Progenitor cell of endocrine pancreas (in vitro differentiated cells): ENCODE data around the gene CYB5R4. TPM values are rescaled to one million over a fixed set of nuclear protein-coding genes. Genes with fewer than 3 reads are reported as not detected.
"Not testable (repeated sequence)": the region's sequence is repeated elsewhere in the genome, so short reads cannot be mapped to it uniquely, and the experiment has no call there.

Source experiments
- DNase-seq: peaks from one replicate; pipeline ENCODE4 v3.0.0; 2021; ENCODE audit warnings: low spot score; ENCODE audit not compliant: unreplicated experiment
- H3K27ac Mint-ChIP-seq: 2 replicates; pipeline ENCODE4 v1.8.0; 2021; ENCODE audit warnings: mild to moderate bottlenecking, moderate library complexity, mixed read lengths
- H3K27me3 Mint-ChIP-seq: 2 replicates; pipeline ENCODE4 v1.8.0; 2021; ENCODE audit warnings: mixed read lengths
- H3K36me3 Mint-ChIP-seq: 2 replicates; pipeline ENCODE4 v1.8.0; 2022; ENCODE audit warnings: mixed read lengths; ENCODE audit not compliant: insufficient read depth
- H3K4me1 Mint-ChIP-seq: 2 replicates; pipeline ENCODE4 v1.8.0; 2021; ENCODE audit warnings: low read depth, mixed read lengths
- H3K4me3 Mint-ChIP-seq: 2 replicates; pipeline ENCODE4 v1.8.0; 2021; ENCODE audit warnings: low read depth, mild to moderate bottlenecking, moderate library complexity, mixed read lengths
- H3K9me3 Mint-ChIP-seq: 2 replicates; pipeline ENCODE4 v1.8.0; 2021; ENCODE audit warnings: low read depth, mixed read lengths
- CTCF ChIP-seq: fragments of 200-600 bp; sonication (generic); IDR thresholded peaks from one replicate; pipeline ENCODE4 v1.5.0; 2021; ENCODE audit warnings: antibody characterized with exemption, mild to moderate bottlenecking; ENCODE audit not compliant: unreplicated experiment
- total RNA-seq: library from RNA; stranded (reverse); gene quantifications from 2 replicates; pipeline ENCODE4 v1.2.1, GENCODE V29; 2021

Gene CYB5R4
- total RNA-seq, 1 donor from 2014 or later: 17.8 TPM

GRCh38 chr6:83901624-83902023 lies 42.1 kb downstream of the CYB5R4 start:
- Mint-ChIP-seq H3K36me3 (peaks cover 13% of the 10 kb centered on the region), H3K9me3 (peaks cover 33% of the 10 kb centered on the region), H3K27ac (no peak overlapping the region), H3K4me3 (no peak overlapping the region), H3K27me3 (no peaks in the 10 kb centered on the region), H3K4me1 (no peaks in the 10 kb centered on the region)
- no peak for DNase-seq
- TF ChIP-seq CTCF: no peak

- Mint-ChIP-seq H3K9me3 (peaks cover 36% of the 10 kb centered on the region), H3K27ac (no peak overlapping the region), H3K4me3 (no peak overlapping the region), H3K36me3 (peaks cover 9% of the 10 kb centered on the region), H3K27me3 (no peaks in the 10 kb centered on the region), H3K4me1 (no peaks in the 10 kb centered on the region)
- TF ChIP-seq CTCF: no peak
- DNase-seq: no peak
Observed at GRCh38 chr6:83904395-83904794, 44.9 kb downstream of the CYB5R4 start.

- Mint-ChIP-seq H3K9me3 (peaks cover 34% of the 10 kb centered on the region), H3K4me3 (no peak overlapping the region), H3K36me3 (peaks cover 9% of the 10 kb centered on the region)
Observed at GRCh38 chr6:83905648-83906047, 46.2 kb downstream of the CYB5R4 start.

GRCh38 chr6:83907623-83908390 lies 48.3 kb downstream of the CYB5R4 start:
- H3K36me3 Mint-ChIP-seq, DNase-seq, H3K4me3 Mint-ChIP-seq, H3K27ac Mint-ChIP-seq, H3K4me1 Mint-ChIP-seq, H3K27me3 Mint-ChIP-seq: not testable (repeated sequence)
- peaks cover 16% of the 10 kb centered on the region for H3K9me3 Mint-ChIP-seq

More at GRCh38 chr6:83905648-83906047, 46.2 kb downstream of the CYB5R4 start:
- no peaks in the 10 kb centered on the region for H3K27me3 Mint-ChIP-seq
- no peak overlapping the region for H3K27ac Mint-ChIP-seq
- H3K4me1 Mint-ChIP-seq: no peaks in the 10 kb centered on the region
- DNase-seq: no peak
- no peak for TF ChIP-seq CTCF

GRCh38 chr6:83908813-83909212 lies 49.3 kb downstream of the CYB5R4 start:
- Mint-ChIP-seq H3K4me1 (no peaks in the 10 kb centered on the region), H3K9me3 (peaks cover 8% of the 10 kb centered on the region), H3K4me3 (no peak overlapping the region), H3K36me3 (peaks cover 3% of the 10 kb centered on the region), H3K27me3 (no peaks in the 10 kb centered on the region), H3K27ac (no peak overlapping the region)
- no peak for TF ChIP-seq CTCF
- DNase-seq: no peak

GRCh38 chr6:83911278-83911677 lies 51.8 kb downstream of the CYB5R4 start:
- Mint-ChIP-seq H3K27me3 (no peaks in the 10 kb centered on the region), H3K27ac (no peak overlapping the region), H3K4me1 (no peaks in the 10 kb centered on the region), H3K4me3 (no peak overlapping the region), H3K9me3 (peaks cover 3% of the 10 kb centered on the region), H3K36me3 (peaks cover 3% of the 10 kb centered on the region)
- DNase-seq: no peak
- TF ChIP-seq CTCF: no peak
